ENCODE measurements around the gene NR3C2.

NR3C2 gene

DNA sequence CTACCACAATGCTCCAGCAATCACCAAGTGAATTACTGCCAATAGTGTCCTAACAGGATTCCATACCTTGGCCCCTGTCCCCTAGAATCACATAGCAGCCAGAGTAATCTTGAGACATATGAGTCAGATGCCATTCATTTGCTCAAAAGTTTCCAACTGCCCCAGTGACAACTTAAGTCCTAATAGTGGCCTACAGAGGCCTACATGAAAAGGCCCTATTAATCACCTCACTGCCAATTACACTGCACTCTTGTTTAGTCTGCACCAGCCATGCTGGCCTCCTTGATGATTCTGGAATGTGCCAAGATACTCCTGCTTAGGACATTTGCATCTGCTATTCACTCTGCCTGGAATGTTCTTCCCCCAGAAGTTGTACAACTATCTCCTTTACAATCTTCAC, 130.7 kb downstream of the NR3C2 start:
- no peak for DNase-seq (ENCODE audit: low read depth)

DNA sequence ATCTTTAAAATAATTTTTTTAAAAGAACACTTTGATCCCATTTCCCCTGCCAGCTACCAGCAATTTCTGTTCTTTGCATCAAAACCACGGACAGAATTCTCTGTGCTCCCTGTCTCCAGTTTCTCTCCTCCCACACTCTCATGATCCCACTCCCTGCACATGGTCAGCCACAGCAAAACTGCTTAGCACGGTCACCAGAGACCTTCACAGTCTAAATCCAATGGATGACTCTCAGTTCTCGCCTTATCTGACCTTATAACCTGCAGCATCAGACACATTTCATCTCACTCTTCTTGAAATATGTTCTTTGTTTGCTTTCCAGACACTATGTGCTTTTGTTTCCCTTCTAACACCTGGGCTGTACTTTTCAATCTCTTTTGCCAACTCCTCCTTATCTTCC, 131.5 kb downstream of the NR3C2 start:
- DNase-seq (ENCODE audit: low read depth) = no peak

DNA sequence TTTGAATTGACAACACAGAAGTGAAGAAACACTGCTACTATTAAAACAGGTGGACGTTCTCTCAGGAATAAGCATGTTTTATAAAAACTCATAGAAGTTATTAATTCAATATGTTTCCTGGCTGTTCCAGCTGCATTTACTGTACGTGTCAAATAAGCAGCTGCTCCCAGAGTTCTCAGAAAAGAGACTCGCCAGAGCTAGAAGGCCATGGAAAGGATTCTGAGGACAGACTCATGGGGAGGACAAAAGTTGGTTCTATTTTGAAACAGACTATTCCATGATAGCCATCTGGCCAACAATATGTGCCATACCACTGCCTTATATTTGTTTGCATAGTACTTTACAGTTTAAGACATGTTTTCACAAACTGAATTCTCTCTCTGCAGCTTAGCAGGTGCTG, 136.5 kb downstream of the NR3C2 start:
- DNase-seq (ENCODE audit: low read depth) = no peak

DNA sequence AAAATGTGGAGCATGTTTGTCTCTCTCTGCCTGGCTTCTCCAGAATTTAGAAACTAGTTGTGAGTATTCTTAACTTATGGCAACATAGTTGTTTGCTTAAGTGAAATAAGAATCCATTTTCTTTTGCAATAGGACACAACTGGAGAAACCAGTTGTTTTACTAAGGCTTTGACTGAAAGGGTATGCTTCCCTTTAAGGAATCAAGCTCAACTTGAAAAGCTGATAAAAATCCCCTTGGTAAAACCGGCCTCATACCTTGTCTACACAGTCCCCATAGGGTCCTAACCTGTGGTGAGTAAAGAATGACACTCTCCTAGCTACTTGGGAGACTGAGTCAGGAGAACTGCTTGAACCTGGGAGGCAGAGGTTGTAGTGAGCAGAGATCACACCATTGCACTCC, 139.8 kb downstream of the NR3C2 start:
- DNase-seq (ENCODE audit: low read depth) = no peak

DNA sequence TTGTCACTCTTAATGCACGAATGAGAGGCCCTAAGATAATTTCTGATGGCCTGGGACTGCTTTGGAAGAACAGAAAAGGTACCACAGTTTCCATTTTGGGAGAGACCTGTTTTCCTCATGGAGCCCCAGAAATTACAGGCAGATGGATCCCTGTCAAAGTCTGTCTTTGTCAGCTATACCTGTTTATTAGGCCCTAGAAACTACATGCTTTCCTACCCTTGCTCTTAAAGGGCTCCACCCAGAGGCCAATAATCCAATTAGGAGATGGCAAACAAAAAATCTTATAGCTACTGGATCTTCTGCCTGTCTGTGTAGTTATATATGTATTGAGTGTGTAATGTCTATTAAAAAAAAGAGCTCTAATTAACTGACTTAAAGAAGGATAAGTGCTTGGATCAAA, 141.3 kb downstream of the NR3C2 start:
- no peak for DNase-seq (ENCODE audit: low read depth)

DNA sequence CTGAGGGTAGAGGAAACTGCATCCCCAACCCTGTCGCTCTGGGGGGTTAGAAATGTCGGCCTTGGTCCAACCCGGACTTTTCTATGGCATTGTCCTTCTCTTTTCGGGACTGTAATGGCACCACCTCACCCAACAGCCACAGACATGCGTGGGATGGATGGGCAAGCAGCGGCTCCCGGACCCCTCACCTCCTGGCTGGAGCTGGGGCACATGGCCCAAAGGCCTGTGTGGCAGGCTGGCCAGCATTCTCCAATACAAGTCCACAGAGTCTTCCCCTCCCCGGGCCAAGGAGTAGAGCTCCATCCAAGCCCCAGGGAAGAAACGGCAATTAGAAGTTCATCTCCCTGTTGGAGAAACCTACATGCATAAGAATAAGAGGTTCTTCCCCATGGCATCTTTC, 142.9 kb downstream of the NR3C2 start:
- DNase-seq (ENCODE audit: low read depth) = no peak

DNA sequence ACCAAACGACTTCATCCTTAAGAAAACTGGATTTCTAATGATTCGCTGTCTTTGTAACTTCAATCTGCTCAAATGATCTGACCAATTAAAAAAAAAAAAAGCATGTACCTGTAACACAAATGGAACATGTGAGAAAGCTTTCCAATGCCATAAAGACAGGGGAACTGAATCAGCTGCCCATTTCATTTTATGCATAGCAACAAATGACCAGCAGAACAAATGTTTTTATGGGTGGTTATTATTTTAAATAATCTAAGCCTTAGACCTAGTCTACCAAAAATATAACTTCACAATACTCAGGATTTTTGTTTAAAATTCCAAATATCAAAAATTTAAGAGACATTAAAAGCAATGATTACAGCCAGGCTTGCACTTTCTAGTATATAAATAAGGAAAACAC, 145.7 kb downstream of the NR3C2 start:
- no peak for DNase-seq (ENCODE audit: low read depth)

DNA sequence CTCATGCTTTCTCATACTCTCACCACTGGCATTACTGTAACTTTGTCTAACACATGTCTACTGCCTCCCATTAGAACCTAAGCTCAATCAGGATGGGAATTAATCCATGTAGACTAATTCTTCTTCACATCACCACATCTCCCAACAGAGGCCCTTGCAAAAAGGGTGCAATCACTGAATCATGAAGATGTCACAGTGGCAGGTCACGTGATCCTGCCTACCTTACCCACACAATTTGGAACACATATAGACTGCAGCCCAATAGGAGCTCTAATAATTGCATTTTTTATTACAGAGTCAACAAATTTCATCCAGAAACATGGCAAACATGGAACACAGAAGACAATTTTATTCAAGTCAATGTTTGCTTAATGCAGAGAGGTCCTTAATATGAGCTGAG, 146.6 kb downstream of the NR3C2 start:
- no peak for DNase-seq (ENCODE audit: low read depth)

DNA sequence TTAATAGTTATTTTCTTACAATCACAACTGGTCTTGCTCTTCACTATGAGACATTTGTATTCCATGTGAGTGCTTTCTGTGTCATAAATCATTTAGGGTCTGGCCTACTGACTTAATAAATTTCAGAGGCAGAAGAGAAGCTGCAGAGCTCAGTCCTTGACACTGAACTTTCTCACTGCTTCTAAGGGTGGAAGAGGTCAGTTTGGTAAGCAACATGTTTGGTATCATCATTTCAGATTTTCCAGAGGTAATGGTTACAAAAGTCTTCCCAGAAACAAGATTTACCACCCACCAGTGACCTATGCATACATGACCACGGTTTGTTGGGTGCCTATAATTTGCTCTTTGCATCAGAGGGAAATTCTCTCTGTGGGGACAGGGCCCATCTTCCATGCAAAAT, 148.6 kb downstream of the NR3C2 start:
- DNase-seq (ENCODE audit: low read depth) = no peak

DNA sequence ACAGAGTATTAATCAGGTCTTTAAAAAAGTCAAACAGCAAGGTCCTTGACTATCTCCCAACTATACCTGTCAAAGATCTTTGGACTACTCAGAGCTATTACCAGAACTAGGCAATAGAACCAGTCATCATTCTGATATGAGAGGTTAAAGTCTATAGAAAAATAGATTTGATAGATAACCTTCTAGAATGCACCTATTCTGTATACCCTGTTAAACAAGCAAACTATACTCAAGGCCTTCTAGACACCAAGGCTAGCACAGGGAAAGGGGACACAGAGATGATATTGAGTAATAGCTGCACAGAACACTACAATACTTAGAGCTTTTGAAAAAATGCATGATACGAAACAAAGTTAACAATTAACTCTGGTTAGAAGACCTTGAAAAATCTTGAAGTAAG, 149.5 kb downstream of the NR3C2 start:
- no peak for DNase-seq (ENCODE audit: low read depth)

DNA sequence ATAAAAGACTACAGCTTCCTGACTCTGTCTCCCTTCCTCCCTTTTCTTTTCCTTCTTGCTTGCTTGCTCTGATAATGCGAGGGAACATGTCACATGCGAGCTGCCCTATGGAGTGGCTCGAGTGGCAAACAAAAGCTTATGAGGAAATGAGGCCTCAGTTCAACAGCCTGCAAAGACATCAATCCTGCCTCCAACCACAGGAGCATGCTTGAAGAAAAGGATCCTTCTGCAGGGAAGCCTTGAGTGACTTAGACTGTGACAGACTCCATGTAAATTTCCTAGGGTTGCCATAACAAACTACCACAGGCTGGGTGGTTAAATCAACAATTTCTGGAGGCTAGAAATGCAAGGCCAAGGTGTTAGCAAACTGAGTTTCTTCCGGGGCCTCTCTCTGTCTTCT, 152.5 kb downstream of the NR3C2 start:
- DNase-seq (ENCODE audit: low read depth) = no peak

DNA sequence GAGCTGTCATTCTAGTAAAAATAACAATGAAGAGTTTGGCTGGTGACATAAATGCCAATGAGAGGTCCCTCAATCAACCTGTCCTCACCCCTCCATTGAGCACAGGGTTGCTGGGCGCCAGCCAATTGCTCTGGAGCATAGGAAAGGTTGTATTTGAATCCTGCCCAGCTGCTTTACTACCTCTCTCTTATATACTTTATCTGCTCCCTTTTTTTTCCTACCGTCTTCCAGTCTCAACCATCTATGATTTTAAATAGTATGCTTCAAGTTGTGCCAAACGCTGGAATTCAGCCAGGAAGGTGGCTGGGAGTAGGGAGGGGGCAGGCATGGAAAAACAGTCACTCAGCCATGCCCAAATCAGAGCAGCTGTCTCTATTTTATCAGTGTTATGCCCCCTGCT, 153.8 kb downstream of the NR3C2 start:
- DNase-seq (ENCODE audit: low read depth) = no peak

DNA sequence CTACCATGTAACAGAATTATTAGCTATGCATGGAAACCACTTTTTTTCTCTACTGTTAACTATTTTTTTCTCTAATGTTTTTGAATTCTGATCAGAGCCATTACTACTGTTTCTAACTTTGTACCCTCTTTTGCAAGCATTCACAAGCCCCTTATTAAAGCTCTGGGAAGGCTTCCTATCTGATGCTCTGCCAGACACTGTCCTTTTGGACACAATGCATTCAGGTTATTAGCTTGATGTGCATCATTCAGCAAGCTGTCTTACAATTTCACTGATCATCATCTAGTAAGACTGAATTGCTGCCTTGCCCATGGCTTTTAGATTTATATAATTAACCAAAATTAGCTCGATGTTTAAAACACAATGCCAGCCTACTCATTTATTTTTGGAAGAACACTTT, 155.1 kb downstream of the NR3C2 start:
- no peak for DNase-seq (ENCODE audit: low read depth)

DNA sequence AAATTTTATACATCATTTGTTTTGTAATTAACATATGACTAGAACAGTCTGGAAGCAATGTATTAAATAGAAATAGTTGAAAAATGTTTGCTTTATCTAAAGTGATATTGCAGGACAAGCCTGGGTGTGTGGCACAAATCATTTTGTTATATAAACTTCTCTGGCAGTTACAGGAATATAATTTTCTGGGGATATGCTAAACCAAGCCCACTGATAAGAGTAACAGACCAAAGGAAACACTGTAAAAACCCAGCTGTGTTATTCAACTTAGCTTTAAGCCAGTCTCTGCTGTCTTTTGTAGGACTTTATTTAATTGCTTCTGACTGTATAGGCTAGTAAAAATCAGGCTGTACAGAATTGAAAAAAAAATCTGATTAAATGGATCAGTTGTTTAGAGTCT, 156.2 kb downstream of the NR3C2 start:
- no peak for DNase-seq (ENCODE audit: low read depth)

DNA sequence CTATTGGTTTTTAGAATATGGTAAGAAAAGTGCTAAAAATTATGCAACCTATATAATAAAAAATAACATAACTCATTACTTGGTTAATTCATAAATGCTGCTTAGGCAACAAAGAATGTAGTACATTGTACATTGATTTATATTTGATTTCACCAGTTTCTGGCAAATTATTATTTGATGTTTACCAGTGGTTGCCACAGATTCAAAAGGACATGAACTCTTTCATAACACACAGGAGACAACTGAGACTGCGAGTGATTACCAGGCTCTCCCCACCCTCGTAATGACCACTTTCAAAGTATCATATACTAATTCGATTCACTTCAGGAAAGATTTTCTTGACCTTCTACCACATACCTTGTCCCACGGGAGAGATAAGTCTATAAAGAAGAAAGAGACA, 158.5 kb downstream of the NR3C2 start:
- no peak for DNase-seq (ENCODE audit: low read depth)

DNA sequence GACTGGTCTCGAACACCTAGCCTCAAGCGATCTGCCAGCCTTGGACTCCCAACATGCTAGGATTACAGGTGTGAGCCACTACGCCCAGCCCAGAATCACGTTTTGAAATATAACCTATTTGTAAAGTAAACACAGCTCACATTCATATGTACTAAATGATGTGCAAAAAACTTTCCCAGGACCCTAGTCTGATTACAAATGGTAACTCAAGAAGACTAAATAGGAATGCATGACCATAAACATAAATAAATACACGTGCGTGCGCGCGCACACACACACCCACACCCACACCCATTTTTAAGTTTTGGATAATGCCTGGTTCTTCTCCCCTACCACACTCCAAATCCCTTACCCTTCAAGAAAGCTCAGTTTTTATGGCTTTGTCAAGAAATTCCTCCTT, 163.9 kb downstream of the NR3C2 start:
- DNase-seq (ENCODE audit: low read depth) = no peak

DNA sequence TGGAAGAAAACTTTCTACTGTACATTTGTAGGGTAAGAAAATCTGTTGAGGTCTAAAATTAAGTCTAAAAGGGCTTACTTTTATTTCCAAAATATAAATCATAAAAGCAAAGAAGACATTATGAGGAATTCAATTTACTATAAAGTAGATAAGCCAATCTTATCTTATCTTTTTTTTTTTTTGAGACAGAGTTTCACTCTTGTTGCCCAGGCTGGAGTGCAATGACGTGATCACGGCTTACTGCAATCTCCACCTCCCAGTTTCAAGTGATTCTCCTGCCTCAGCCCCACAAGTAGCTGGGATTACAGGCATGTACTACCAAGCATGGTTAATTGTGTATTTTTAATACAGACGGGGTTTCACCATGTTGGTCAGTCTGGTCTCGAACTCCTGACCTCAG, 166.9 kb downstream of the NR3C2 start:
- DNase-seq (ENCODE audit: low read depth) = no peak

DNA sequence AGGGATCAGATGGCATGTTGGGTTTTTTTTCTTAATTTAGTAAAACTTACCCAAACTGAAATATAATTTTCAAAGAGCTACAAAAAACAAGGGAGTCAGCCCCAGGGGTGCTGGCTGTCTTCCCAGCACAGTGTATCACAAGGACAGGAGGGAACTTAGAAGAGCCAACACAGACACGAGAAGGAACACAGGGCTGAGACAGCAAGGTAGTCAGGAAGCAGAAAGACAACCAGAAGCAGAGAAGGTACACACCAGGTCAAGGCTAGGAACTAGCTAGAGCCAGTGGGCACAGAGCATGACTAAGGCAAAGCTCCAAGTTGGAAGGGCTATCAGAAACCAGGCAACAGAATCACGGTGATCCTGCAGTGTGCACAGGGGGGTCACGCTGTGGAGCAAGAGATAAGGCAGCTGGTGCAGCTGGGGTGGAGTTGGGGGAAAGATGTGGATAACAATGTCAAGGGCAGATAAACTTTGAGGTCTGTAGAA, 168.7 kb downstream of the NR3C2 start:
- no peak for DNase-seq (ENCODE audit: low read depth)

DNA sequence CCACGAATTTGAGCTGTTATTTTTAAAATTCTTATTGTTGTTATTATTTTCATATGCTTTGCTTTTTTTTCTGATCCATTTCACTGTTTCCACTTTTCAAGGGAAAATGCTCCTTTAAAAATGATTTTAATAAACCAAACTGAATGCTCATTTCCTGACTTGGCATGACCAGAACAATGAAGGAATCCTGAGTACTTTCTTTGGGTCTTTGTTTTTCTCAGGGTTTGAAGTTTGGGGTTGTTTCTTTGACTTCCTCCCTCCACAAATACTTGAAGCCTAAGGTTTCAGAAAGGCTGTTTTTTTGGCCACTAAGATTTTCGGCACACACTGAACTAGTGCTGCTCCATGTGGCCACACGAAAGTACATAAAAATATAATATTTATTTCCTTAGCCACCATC, 171.0 kb downstream of the NR3C2 start:
- DNase-seq (ENCODE audit: low read depth) = no peak

DNA sequence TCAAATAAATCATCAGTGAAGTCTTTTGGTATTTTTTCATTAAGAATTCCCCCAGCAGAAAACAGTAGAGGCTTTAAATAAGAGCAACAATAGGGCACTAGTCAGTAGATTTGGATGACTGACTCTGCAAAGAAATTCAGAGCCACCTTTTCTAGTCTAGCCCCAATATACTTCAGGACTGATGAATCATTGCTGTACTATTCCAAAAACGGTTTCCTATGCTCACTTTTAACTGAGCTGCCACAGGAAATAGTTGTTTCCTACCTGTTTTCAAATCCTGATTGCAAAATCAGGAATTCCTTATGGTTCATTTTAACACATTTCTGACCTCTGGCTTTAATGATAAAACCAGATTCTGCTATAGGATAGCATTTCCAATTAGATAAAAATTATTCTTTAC, 171.6 kb downstream of the NR3C2 start:
- DNase-seq (ENCODE audit: low read depth) = no peak

DNA sequence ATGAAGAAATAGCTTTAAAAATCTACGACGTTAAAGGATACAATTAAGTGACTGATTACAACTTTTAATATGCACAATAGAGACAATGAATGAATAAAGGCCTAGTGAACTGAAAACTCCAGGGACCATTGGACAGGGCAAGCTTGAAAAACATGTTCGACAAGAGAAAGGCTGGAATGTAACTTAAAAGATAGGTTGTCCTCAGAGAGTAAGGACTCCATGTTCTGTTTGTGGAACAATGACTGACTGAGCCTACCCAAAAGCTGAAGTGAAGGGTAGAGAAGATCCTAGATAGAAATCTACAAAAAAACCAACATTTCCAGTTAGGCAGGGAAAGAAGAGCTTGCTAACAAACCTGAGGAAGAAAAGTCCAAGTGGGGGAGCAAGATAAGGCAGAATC, 173.4 kb downstream of the NR3C2 start:
- DNase-seq (ENCODE audit: low read depth) = no peak

DNA sequence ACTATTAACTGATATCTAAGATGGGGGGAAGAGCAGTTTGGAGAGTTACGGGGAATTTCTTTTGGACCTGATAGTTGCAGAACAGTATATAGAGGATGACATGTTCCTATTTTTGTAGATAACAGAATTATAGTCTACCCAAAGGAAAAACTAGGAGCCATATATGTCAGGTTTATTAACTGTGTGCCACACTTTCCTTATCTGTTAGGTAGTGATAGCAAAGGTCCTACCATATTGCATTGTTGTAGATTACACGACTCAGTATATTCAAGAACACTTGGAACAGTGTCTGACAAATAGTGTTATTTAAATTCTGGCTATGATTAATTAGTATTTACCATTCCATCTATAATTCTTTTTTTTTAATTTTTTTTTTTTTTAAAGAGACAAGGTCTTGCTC, 175.3 kb downstream of the NR3C2 start:
- DNase-seq (ENCODE audit: low read depth) = no peak

DNA sequence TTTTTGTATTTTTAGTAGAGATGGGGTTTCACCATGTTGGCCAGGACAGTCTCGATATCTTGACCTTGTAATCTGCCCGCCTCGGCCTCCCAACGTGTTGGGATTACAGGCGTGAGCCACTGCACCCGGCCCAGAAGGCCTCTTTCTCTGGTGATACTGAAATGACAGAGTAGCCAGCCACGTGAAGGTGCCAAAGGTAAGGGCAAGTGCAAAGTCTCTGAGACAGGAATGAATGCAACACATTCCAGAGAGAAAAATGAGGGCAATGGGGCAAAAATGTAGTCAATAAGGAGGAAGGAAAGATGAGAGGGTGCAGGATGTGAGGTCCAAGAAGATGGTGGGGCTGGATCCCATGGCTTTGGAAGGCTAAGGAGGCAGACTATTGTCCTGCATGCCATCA, 176.0 kb downstream of the NR3C2 start:
- DNase-seq (ENCODE audit: low read depth) = no peak

DNA sequence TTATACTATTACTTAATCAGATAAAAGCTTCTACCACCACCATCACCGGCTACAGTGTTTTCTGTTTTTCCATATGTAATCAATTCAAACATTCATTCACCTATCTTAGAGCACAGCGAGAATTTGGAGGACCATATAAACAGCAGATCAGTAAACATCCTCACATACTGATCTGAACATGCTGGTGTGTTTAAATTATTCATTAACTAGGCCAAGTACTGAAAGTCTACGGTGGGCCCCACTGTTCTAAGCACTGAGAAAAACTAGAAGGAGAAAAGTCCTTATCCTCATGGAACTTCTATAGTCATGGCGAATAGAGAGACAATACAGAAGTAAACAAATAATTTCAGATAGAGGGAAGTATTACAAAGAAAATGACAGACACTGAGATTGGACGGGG, 176.6 kb downstream of the NR3C2 start:
- no peak for DNase-seq (ENCODE audit: low read depth)

DNA sequence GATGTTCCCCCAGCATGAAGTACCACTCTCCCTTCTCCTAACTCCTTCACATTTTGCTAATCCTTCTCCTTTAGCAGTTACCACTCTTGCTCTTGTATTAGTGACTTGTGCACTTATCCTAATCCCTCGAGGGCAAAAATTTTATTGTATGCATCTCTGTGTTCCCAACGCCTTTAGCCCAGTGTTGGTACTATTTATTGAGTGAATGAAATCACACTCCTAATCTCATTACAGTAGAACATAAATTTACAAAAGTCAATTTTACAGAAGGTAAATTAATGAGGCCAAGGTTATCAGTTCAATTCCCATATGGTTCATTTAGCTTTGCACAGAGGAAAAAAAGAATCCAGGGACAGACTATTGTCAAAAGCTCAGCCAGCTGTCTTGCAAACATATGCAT, 178.4 kb downstream of the NR3C2 start:
- DNase-seq (ENCODE audit: low read depth) = no peak
